LNCaP clone FGC (cell line): ENCODE results near the gene PKDREJ.

Experiments used
- DNase-seq: peaks from one replicate; pipeline ENCODE4 v3.0.0-alpha.2; 2011; ENCODE audit warnings: low read depth
- H3K4me3 ChIP-seq: 2 replicates; pipeline ENCODE4 v1.5.1; 2011; ENCODE audit warnings: mild to moderate bottlenecking, low read depth, low read length, control low read depth
- TF ChIP-seq, protein P1 (sequence below): IDR thresholded peaks from 2 replicates; pipeline ENCODE4 v1.5.1; 2012; ENCODE audit warnings: mild to moderate bottlenecking; ENCODE audit not compliant: control insufficient read depth, insufficient read depth; ENCODE audit errors: extremely low read depth

PKDREJ gene

DNA sequence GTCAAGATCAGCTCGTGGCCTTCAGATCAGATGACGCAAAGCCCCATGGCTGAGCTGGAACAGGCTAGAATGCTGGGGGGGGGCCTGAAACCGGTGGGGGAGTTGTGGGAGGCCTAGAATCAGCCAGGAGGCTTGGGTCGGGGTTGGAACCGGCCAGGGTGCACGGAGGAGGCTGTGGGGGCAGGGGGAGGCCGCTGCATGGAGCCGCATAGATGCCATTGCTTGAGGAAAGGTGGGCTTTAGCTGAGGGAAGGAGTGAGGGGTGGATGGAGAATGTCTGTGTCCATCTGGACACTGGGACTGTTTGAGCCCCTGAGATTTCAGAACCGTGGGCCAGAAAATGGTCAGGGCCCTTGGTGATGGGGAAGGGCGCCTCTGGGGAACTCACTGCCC is 38.2 kb downstream of the PKDREJ start:
- TF ChIP-seq, protein P1, sequence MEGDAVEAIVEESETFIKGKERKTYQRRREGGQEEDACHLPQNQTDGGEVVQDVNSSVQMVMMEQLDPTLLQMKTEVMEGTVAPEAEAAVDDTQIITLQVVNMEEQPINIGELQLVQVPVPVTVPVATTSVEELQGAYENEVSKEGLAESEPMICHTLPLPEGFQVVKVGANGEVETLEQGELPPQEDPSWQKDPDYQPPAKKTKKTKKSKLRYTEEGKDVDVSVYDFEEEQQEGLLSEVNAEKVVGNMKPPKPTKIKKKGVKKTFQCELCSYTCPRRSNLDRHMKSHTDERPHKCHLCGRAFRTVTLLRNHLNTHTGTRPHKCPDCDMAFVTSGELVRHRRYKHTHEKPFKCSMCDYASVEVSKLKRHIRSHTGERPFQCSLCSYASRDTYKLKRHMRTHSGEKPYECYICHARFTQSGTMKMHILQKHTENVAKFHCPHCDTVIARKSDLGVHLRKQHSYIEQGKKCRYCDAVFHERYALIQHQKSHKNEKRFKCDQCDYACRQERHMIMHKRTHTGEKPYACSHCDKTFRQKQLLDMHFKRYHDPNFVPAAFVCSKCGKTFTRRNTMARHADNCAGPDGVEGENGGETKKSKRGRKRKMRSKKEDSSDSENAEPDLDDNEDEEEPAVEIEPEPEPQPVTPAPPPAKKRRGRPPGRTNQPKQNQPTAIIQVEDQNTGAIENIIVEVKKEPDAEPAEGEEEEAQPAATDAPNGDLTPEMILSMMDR = no peak
- DNase-seq = no peak
- no peak overlapping the region for H3K4me3 ChIP-seq

DNA sequence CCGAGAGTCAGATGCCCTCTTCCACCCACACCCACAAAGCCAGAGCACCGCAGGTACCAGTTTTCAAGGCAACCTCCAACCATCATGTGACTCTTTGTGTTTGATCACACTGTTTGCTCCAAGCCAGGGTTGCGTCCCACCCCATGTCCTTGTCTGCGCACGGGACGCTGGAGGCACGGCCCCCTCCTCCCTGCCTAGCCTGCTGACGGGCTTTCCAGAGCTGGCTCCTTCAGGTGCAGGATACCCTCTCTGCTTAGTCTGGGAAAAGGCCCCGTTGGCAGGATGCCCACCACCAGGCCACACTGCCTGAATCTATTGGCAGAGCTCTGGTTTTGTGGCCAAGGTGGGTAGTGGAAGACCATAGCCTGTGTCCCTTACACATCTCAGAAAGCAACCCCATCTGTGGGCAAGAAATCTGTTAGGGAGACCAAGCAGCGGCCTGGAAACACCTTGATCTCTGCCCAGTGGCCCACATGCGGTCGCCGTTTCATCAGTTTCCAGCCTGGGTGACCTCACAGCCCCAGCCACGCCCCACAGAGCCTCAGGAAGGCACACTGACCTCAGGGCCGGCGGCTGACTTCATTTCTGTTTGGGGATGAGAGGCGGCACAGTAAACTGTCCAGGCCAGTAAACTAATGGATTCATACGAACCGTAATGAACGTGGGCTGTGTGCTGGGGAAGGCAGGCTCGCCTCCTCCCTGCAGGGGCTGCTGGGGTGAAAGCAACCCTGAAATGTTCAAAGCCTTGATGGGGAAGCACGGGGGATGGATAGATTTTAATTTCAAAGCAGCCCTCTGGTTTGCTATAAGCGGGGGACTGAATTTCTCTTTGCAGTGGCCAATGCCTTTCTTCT is 38.9 kb downstream of the PKDREJ start:
- TF ChIP-seq, protein P1 = no peak
- DNase-seq = no peak
- no peak overlapping the region for H3K4me3 ChIP-seq

DNA sequence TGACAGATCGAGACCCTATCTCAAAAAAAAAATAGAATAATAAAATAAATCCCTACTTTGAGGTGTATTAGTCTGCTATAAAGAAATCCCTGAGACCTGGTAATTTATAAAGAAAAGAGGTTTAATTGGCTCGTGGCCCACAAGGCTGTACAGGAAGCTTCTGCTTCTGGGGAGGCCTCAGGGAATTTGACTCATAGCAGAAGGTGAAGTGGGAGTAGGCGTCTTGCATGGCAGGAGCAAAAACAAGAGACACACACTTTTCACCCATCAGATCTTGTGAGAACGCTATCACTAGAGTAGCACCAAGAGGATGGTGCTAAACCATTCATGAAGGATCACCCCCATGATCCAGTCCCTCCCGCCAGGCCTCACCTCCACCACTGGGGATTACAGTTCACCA is 42.2 kb downstream of the PKDREJ start:
- H3K4me3 ChIP-seq = no peak overlapping the region
- TF ChIP-seq, protein P1 = no peak
- DNase-seq = no peak

DNA sequence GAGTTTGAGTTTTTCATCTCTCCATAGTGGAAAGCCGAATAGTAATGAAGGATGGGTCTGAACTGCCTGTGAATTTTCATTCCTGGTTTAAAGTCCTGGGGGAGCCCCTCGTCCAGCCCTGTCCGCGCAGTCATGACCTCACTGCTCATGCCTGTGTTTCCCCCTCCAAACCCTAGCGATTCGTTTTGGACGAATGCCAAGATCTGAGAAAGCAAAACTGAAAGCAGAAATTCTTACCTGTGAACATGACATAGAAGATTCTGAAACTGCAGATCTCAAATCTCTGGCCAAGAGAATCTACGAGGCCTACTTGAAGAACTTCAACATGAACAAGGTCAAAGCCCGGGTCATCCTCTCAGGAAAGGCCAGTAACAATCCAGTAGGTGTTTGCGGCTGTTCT is 43.5 kb downstream of the PKDREJ start:
- DNase-seq = no peak
- TF ChIP-seq, protein P1 = no peak
- no peak overlapping the region for H3K4me3 ChIP-seq

DNA sequence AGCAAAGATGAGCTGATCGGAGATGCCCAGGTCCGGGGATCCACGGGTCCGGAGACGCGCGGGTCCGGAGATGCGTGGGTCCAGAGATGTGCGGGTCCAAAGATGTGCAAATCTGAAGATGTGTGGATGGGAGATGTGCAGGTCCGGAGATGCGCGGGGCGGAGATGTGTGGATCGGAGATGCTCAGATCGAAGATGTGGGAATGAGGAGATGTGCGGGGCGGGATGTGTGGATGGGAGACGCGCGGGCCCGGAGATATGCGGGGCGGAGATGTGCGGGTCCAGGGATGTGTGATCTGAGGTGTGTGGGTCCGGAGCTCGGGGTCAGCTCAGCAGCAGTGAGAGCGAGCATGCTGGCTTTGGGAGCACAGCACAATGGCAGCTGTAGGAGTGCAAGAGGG is 48.5 kb downstream of the PKDREJ start:
- TF ChIP-seq, protein P1 = no peak
- no peak overlapping the region for H3K4me3 ChIP-seq
- no peak for DNase-seq

DNA sequence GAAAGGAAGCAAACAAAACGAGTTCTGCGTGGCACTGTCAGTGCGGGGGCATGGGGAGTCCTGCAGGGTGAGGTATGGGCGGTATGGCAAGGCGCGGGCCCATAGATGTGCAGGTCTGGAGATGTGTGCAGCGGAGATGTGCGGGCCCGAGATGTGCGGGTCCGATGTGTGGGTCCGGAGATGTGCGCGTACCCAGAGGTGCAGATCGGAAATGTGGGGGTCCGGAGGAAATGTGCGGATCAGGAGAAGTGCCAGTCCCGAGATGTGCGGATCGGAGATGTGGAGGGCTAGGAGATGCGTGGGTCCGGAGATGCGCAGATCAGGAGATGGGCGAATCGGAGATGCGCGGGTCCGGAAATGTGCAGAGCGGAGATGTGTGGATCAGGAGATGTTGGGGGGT is 49.0 kb downstream of the PKDREJ start:
- no peak for DNase-seq
- TF ChIP-seq, protein P1 = no peak
- no peak overlapping the region for H3K4me3 ChIP-seq

DNA sequence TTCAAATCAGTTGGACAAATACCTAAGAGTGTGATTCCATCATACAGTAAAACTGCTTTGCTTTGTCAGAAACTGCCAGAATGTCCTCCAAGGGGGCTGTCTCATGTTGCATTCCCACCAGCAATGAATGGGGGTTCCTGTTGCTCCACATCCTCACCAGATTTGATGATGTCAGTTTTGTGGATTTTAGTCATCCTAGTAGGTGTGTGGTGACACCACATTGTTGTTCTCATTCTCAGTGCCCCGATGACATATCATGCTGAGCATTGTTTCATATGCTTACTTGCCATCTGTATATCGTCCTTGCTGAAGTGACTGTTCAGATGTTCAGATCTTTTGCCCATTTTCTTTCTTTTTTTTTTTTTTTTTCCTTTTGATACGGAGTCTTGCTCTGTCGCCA is 50.1 kb downstream of the PKDREJ start:
- DNase-seq = no peak
- TF ChIP-seq, protein P1 = no peak
- no peak overlapping the region for H3K4me3 ChIP-seq
